ENCODE results near the gene AFF3.

GRCh38 chr2:99544608-99545007 is 597.8 kb downstream of the AFF3 start:
- TF ChIP-seq CTCF (IDR thresholded peaks at IDR 0.05) = no peak
- no peak for TF ChIP-seq EP300 (IDR thresholded peaks at IDR 0.05; ENCODE audit: low read depth)
- TF ChIP-seq POLR2AphosphoS5 (IDR thresholded peaks at IDR 0.05) = no peak
